Adrenal gland (tissue), 12 donors: Measurements from ENCODE around the gene YAP1. TPM values are rescaled to one million over a fixed set of nuclear protein-coding genes. Genes with fewer than 3 reads are reported as not detected.

ENCODE experiments used
- DNase-seq, 7 donors: peaks; one replicate each; pipeline ENCODE4 v3.0.0-alpha.2; 2019 to 2020
- H3K27ac ChIP-seq, 5 donors: fragments of 200-600 bp; sonication (generic) in 4 of 5; 1 replicate in 3 of 5; 2 replicates in 2 of 5; pipeline versions ENCODE4 v1.5.1 to v1.8.0; 2016 to 2020; ENCODE audit warnings: mild to moderate bottlenecking in 1 of 5
- H3K27me3 ChIP-seq: fragments of 200-600 bp; 2 replicates; pipeline ENCODE4 v1.8.0; 2021
- H3K36me3 ChIP-seq, 2 donors: fragments of 200-600 bp; replicated peaks in 1 of 2; 1 replicate in 1 of 2; 2 replicates in 1 of 2; pipeline versions ENCODE4 v1.5.1 to v1.8.0; 2018 to 2022
- H3K4me1 ChIP-seq, 2 donors: fragments of 200-600 bp; replicated peaks in 1 of 2; 1 replicate in 1 of 2; 2 replicates in 1 of 2; pipeline versions ENCODE4 v1.5.1 to v1.8.0; 2018 to 2021
- H3K4me3 ChIP-seq, 4 donors: fragments of 200-600 bp; sonication (generic) in 3 of 4; one replicate each; pipeline ENCODE4 v1.5.1; 2016 to 2018
- H3K9me3 ChIP-seq, 3 donors: fragments of 200-600 bp; sonication (generic) in 1 of 3; replicated peaks in 1 of 3; 1 replicate in 2 of 3; 2 replicates in 1 of 3; pipeline versions ENCODE4 v1.5.1 to v1.8.0; 2016 to 2021
- POLR2A ChIP-seq, 2 donors: fragments of 450-650 bp; IDR thresholded peaks; one replicate each; pipeline ENCODE4 v1.6.1; 2017; ENCODE audit warnings: antibody characterized with exemption in 2 of 2, mild to moderate bottlenecking in 2 of 2, moderate library complexity in 1 of 2
- WGBS, 4 donors: extraction: QIAGEN DNeasy Blood & Tissue Kit in 2 of 4; methylation state at CpG; one replicate each; pipeline versions ENCODE4 v1.1.5 to v1.1.7; 2013 to 2017; 5-methylcytosine and 5-hydroxymethylcytosine counted together
- intact Hi-C, 2 donors: fragments of 100-400 bp; cut with DNase I; formaldehyde crosslinking; loops; one replicate each; pipeline versions ENCODE4 v1.14.1 to v1.15.0; 2022 to 2023
- polyA plus RNA-seq, 3 donors: library from polyadenylated mRNA; stranded (reverse); fragments of 200-250 nt in 2 of 3; fragments of 350-450 nt in 1 of 3; fragmentation: Illumina TruSeq in 1 of 3; extraction: RNeasy Lipid Tissue Mini Kit (QIAGEN cat#74804) in 1 of 3; gene quantifications; one replicate each; pipeline ENCODE4 v1.2.3, GENCODE V29; 2013 to 2014
- total RNA-seq, 9 donors: library from RNA; depleted of rRNA in 4 of 9; stranded (reverse); fragments of >200 nt in 4 of 9; fragments of 120-200 nt in 1 of 9; fragmentation: NEBNext Ultra II Directional in 1 of 9; extraction: Animal tissue kit (Norgen Biotek cat#: 25700) in 1 of 9; gene quantifications; one replicate each; pipeline versions ENCODE4 v1.1.0 to v1.2.4, GENCODE V29; 2013 to 2023
- TF ChIP-seq, protein P1 (sequence below), 6 experiments: fragments of 450-650 bp in 4 of 6; fragments of 200-600 bp in 2 of 6; sonication (generic) in 1 of 6; IDR thresholded peaks; 1 replicate in 5 of 6; 2 replicates in 1 of 6; pipeline versions ENCODE4 v1.5.1 to v1.8.0; 2016 to 2021; ENCODE audit warnings: antibody characterized with exemption in 6 of 6, mild to moderate bottlenecking in 2 of 6, moderate library complexity in 1 of 6
- donor health status: healthy with polysubstance abuse.
- donor health status: Bipolar disorder and iron deficiency.
- donor health status: DM: yes; HTN: yes; CAD: no.
- donor health status: DM: no; HTN: no; CAD: no.
- donor health status: DM: no; HTN: no; CAD: no.
- donor health status: DM: yes; HTN: yes; CAD: no.

The YAP1 gene
- total and polyA plus RNA-seq, 12 donors: 16.3 to 135 (median 82.9) TPM

DNA sequence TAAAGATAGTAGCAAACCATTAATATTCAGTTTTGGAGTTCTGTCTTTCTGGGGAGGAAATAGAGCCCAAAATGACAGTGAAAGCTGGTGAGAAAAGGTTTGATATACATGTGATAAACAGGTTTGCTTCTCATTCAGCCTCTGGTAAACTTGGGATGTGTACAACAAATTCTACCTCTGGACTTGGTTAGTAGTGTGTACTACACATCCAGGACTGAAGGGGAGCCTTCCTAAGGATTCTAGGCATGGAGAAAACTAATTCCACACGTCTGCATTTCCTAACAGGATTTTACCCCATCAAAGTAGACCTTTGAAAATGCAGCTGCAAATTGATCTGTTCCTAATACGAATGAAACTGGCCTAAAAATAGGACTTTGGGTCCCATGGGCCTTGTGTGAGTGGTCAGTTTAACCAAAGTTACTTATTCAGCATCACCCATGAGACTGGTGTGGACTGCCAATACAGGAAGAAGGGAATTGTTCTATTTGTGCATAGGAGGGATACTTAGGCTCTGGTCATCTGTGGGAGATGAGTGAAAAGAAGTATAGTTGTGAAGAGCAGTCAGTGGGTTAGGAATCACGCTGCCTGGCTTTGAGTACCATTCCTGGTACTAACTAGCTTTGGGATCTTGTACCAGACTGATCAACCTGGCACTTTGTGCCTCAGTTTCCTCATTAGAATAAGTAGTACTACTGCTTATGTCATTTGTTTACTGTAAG is 74.2 kb downstream of the YAP1 start:
- DNase-seq: no peak
- intact Hi-C loops: no loop called here
- Histone ChIP-seq H3K4me1 (peaks cover 0 to 3% of the 10 kb centered on the region in 2 donors), H3K4me3 (no peak overlapping the region), H3K36me3 (no peaks in the 10 kb centered on the region), H3K9me3 (no peaks in the 10 kb centered on the region), H3K27ac (no peak overlapping the region), H3K27me3 (no peaks in the 10 kb centered on the region)
- TF ChIP-seq, protein P1, sequence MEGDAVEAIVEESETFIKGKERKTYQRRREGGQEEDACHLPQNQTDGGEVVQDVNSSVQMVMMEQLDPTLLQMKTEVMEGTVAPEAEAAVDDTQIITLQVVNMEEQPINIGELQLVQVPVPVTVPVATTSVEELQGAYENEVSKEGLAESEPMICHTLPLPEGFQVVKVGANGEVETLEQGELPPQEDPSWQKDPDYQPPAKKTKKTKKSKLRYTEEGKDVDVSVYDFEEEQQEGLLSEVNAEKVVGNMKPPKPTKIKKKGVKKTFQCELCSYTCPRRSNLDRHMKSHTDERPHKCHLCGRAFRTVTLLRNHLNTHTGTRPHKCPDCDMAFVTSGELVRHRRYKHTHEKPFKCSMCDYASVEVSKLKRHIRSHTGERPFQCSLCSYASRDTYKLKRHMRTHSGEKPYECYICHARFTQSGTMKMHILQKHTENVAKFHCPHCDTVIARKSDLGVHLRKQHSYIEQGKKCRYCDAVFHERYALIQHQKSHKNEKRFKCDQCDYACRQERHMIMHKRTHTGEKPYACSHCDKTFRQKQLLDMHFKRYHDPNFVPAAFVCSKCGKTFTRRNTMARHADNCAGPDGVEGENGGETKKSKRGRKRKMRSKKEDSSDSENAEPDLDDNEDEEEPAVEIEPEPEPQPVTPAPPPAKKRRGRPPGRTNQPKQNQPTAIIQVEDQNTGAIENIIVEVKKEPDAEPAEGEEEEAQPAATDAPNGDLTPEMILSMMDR (IDR thresholded peaks at IDR 0.05): no peak
- TF ChIP-seq POLR2A (IDR thresholded peaks at IDR 0.05): no peak
- WGBS, 4 donors: 80 to 95% (median 88%) methylated on average over 3 of the region's 3 CpGs

DNA sequence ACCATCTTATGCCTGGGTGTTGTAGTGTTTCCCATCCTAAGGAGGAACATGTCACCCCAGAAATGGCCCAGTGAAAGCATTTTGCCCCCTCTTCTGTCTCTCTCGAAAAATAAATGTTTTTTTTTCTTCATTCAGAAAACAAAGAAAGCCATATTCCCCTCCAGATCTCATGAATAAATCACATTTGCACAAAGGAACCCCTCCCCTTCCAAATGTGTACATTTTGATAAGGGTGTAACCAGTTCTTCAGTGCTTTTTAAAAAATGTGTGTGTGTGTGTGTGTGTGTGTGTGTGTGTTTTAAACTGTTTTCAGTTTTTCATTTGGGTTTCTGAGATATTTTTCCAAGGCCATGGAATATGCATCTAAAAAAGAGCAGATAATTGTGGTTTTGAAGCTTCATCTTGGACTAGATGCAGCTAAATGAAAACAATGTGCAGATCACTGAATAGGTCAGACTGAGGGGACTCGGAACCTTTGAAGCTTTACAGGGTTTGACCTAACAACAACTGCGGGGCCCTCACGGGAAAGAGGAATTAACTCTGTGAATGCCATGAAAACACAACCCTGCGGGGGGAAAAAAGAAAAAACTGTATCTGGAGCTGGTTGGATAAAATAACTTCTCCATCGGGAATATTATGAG is 76.4 kb downstream of the YAP1 start:
- H3K4me3 ChIP-seq: no peak overlapping the region
- no peaks in the 10 kb centered on the region for H3K27me3 ChIP-seq
- 40 to 53% (median 50%) methylated on average over 6 of the region's 6 CpGs for WGBS, 4 donors
- no peak overlapping the region for H3K27ac ChIP-seq
- no peak for TF ChIP-seq POLR2A (IDR thresholded peaks at IDR 0.05)
- TF ChIP-seq, protein P1 (IDR thresholded peaks at IDR 0.05): no peak
- intact Hi-C loops: no loop called here
- no peaks in the 10 kb centered on the region for H3K4me1 ChIP-seq
- no peaks in the 10 kb centered on the region for H3K36me3 ChIP-seq
- DNase-seq: no peak
- H3K9me3 ChIP-seq: no peaks in the 10 kb centered on the region

DNA sequence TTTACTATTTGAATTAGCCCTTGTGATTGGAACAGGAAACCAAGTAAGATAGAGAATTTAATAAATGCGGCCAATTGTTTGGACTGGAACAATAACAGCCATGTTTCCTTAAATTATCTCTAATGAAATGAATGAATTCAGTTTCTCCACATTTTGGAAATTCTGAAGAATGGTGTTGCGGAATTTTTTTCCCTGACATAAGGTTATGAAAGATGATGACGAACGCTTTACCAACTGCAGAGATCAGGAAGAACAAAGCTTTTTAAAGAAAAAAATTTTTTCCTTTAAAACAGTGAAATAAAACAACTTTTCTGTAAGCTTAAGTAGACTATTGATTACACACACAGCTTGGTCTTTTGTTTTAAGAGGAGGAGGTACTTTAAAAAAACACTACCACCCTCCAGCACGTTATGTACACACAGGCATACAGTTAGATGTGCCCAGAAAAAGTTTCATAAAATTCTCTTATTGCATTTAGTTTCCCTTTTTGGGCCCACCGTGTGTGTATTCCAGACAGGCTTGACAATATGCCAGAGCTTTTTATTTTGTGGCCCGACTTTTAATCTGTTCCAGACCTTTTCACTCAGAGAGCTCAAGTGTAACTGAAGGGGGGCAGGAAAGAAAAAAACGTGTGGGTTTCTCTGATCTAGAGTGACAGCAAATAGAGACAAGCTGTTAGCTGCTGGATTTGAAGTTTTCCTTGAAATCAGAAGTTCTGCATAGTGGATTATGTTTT is 77.3 kb downstream of the YAP1 start:
- TF ChIP-seq, protein P1 (IDR thresholded peaks at IDR 0.05): no peak
- TF ChIP-seq POLR2A (IDR thresholded peaks at IDR 0.05): no peak
- no peaks in the 10 kb centered on the region for H3K27me3 ChIP-seq
- no peaks in the 10 kb centered on the region for H3K36me3 ChIP-seq
- intact Hi-C loops: no loop called here
- DNase-seq: no peak
- H3K9me3 ChIP-seq: no peaks in the 10 kb centered on the region
- no peak overlapping the region for H3K4me3 ChIP-seq
- WGBS, 4 donors: 51 to 58% (median 57%) methylated on average over 8 of the region's 8 CpGs
- H3K27ac ChIP-seq: no peak overlapping the region
- H3K4me1 ChIP-seq: no peaks in the 10 kb centered on the region

DNA sequence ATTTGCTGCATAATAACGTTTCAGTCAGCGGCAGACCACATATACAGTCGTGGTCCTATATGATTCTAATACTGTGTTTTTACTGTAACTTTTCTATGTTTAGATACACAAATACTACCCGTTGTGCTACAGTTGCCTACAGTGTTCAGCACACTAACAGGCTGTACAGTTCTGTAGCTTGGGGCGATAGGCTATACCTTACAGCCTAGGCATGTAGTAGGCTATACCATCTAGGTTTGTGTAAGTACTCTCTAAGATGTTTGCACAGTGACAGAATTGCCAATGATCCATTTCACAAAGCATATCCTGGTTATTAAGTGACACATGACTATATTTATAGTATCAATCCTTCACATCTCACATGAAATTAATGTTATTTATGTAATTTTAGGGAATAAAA is 78.2 kb downstream of the YAP1 start:
- H3K27ac ChIP-seq: no peak overlapping the region
- WGBS, 4 donors: 73 to 86% (median 77%) methylated on average over 5 of the region's 5 CpGs
- DNase-seq: no peak
- no peak for TF ChIP-seq POLR2A (IDR thresholded peaks at IDR 0.05)
- TF ChIP-seq, protein P1 (IDR thresholded peaks at IDR 0.05): no peak
- no peaks in the 10 kb centered on the region for H3K9me3 ChIP-seq
- H3K27me3 ChIP-seq: no peaks in the 10 kb centered on the region
- no peaks in the 10 kb centered on the region for H3K36me3 ChIP-seq
- intact Hi-C loops: no loop called here
- H3K4me3 ChIP-seq: no peak overlapping the region
- no peaks in the 10 kb centered on the region for H3K4me1 ChIP-seq
